Stomach (tissue), 4 donors: ENCODE data around the gene PCDH9.

Experiments used
- CTCF ChIP-seq, 7 experiments: fragments of 450-650 bp in 4 of 7; fragments of 200-600 bp in 3 of 7; sonication (generic) in 3 of 7; IDR thresholded peaks; one replicate each; pipeline ENCODE4 v1.5.1; 2016 to 2019; ENCODE audit warnings: antibody characterized with exemption in 7 of 7, control low read depth in 2 of 7, mild to moderate bottlenecking in 1 of 7
- POLR2A ChIP-seq, 4 donors: fragments of 450-650 bp; IDR thresholded peaks; one replicate each; pipeline ENCODE4 v1.6.1; 2016; ENCODE audit warnings: antibody characterized with exemption in 4 of 4, control low read depth in 2 of 4, mild to moderate bottlenecking in 1 of 4, moderate library complexity in 1 of 4

GRCh38 chr13:66899955-66900354, 330.2 kb downstream of the PCDH9 start:
- no peak for TF ChIP-seq CTCF (IDR thresholded peaks at IDR 0.05)
- TF ChIP-seq POLR2A (IDR thresholded peaks at IDR 0.05) = no peak
